GM12872 (cell line): Measurements from ENCODE around the gene ACSM4.

Source experiments
- TF ChIP-seq, protein P1 (sequence below): IDR thresholded peaks from 3 replicates; pipeline ENCODE4 v1.5.1; 2011; ENCODE audit warnings: low read depth, mild to moderate bottlenecking, low read length, moderate library complexity; ENCODE audit not compliant: insufficient read depth

Gene ACSM4

DNA sequence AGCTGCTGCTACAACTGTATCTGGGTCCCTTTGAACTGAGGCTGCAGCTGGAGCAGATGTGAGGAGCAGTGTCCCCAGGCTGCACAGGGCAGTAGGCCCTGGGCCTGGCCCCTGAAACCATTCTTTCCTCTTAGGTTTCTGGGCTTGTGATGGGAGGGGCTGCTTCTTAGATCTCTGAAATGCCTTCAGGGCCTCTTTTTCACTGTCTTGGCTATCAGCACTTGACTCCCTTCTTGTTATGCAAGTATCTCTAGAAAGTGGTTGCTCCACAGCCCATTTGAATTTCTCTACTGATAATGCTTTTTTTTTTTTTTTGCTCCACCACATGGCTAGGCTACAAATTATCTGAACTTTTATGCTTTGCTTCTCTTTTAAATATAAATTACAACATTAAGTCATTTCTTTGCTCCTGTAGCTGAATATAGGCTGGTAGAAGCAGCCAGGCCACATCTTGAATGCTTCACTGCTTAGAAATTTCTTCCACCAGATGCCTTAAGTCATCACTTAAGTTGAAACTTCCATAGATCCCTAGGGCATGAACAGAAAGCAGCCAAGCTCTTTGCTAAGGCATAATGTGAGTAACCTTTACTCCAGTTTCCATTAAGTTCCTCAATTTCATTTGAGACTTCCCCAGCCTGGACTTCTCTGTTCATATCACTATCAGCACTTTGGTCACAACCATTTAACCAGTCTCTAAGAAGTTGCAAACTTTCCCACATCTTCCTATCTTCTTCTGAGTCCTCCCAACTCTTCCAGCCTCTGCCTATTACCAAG, 41.1 kb downstream of the ACSM4 start:
- TF ChIP-seq, protein P1, sequence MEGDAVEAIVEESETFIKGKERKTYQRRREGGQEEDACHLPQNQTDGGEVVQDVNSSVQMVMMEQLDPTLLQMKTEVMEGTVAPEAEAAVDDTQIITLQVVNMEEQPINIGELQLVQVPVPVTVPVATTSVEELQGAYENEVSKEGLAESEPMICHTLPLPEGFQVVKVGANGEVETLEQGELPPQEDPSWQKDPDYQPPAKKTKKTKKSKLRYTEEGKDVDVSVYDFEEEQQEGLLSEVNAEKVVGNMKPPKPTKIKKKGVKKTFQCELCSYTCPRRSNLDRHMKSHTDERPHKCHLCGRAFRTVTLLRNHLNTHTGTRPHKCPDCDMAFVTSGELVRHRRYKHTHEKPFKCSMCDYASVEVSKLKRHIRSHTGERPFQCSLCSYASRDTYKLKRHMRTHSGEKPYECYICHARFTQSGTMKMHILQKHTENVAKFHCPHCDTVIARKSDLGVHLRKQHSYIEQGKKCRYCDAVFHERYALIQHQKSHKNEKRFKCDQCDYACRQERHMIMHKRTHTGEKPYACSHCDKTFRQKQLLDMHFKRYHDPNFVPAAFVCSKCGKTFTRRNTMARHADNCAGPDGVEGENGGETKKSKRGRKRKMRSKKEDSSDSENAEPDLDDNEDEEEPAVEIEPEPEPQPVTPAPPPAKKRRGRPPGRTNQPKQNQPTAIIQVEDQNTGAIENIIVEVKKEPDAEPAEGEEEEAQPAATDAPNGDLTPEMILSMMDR: no peak

DNA sequence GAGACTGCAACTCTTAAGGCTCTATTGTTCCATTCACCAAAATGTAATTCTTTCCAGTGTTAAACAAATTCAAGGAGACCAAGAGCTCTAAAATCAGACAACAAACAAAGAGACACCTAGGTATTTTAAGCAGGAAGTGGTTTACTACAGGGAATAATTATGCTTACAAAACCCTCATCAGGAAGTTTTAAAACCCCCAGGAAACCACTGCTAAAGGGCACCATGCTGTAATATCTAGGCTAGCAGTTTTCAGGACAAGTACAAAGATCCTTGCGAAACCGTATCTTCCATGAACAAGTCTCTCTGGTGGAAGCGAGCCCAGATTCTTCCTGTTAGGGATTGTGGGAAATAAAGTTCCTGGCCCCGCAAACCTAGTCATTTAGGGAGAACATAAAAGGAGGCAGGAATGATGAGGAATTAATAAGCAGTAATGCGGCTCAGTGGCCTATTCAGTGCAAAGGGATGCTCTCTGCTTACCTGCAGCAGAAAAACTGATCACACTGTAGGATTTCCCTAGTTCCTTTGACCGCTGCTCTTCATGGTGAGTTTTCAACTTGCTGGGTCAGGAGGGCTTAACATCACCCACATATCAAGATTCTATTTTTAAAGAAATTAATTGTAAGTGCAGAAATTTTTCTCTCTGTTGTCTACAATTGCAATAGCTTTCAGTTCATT, 42.8 kb downstream of the ACSM4 start:
- TF ChIP-seq, protein P1: no peak

DNA sequence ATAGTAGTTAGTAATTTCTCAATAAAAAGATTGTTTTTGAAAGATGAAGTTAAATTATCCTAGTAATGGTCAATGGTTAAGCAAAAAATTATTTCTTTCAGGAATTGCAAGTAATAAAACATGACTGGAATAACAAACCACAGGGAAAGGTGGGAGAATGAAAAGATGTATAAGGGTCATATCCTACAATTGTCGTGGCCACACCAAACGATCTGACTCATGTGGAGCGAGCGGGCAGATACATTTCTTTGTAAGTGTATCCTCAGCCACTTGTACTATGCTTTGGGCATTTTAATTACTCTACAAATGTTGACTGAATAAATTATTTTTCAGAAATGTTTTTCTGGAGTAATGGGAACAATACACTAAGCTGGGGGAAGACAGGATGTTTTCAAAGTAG, 45.5 kb downstream of the ACSM4 start:
- TF ChIP-seq, protein P1: no peak

DNA sequence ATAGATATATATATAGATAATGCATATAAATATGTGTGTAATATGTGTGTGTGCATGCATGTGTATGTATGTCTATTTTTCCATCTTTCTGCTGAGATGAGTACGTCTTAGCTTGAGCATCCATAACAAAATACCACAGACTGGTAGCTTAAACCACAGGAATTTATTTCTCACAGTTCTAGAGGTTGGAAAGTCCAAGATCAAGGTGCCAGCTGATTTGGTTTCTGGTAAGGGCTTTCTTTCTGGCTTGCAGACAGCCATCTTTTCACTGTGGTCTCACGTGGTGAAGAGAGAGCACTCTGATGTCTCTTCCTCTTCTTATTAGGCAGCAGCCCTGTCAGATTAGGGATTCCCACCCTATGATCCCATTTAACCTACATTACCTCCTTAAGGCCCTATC, 47.3 kb downstream of the ACSM4 start:
- TF ChIP-seq, protein P1: no peak

DNA sequence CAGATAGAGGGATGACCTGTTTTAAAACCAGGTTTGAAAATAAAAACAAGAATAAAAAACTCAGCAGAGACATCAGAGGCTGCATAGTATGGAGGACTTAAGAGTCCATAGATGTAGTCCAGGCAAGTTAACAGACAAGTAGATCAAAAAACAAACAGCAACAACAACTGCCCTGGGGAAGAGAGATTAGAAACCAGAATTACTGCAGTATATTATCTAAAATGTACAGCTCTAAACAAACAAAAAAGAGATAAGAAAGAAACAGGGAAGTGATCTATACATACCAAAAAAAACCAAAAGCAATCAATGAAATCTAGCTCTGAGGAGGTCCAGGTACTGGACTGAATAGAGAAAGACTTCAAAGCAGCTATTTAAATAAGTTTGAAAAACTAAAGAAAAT, 48.8 kb downstream of the ACSM4 start:
- TF ChIP-seq, protein P1: no peak

DNA sequence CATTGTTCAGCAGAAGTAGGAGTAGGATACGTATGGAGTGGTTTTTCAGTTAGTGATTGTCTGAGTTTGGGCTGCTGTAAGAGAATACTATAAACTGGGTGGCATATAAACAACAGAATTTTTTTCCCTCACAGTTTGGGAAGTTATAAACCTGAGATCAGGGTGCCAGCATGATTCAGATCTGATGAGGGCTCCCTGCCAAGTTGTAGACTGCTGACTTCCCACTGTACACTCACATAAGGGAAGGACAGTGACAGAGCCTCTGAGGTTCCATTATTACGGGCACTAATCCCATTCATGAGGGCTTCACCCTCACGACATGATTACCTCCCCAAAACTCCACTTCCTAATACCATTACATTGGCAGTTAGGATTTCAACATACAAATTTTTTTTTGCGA, 50.7 kb downstream of the ACSM4 start:
- TF ChIP-seq, protein P1: no peak

DNA sequence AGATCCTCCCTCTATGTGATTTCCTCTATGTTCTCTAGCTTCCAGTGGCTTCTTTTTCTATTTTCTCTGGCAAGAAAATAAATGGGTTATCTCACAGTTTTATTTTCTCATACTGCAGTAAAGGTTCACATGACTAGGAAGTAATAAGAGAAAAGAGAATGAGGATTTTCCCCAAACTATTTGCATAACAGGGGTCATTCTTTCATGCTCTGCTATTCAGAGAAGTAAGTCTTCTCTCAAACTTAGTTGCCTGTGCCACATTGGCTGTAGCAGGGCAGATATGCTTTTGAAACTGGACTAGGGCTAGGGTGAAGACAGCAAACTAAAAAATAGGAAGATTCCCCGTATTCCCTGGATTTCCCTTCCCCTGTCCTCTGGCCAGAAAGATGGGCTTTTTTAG, 57.4 kb downstream of the ACSM4 start:
- TF ChIP-seq, protein P1: no peak
